Neural cell (in vitro differentiated cells): Measurements from ENCODE around the gene SH3BP4.

Source experiments
- EZH2 ChIP-seq: fragments of 200-600, 300-800 bp; shearing (Covaris generic), sonication (generic); IDR thresholded peaks from 2 replicates; pipeline ENCODE4 v1.6.1; 2014; ENCODE audit warnings: antibody characterized with exemption, low read length, borderline replicate concordance, mild to moderate bottlenecking; ENCODE audit not compliant: insufficient read depth, poor library complexity, severe bottlenecking
- MXI1 ChIP-seq: fragments of 450-650 bp; conservative IDR thresholded peaks from 2 replicates; pipeline ENCODE4 v1.6.1; 2014; ENCODE audit warnings: antibody characterized with exemption, mild to moderate bottlenecking; ENCODE audit not compliant: poor library complexity, severe bottlenecking
- POLR2AphosphoS5 ChIP-seq: IDR thresholded peaks from 2 replicates; pipeline ENCODE4 v1.6.1; 2012
- TF ChIP-seq, protein P1 (sequence below): fragments of 450-650 bp; IDR thresholded peaks from 2 replicates; pipeline ENCODE4 v1.5.1; 2014; ENCODE audit warnings: antibody characterized with exemption, mild to moderate bottlenecking, moderate library complexity; ENCODE audit not compliant: poor library complexity, severe bottlenecking

DNA sequence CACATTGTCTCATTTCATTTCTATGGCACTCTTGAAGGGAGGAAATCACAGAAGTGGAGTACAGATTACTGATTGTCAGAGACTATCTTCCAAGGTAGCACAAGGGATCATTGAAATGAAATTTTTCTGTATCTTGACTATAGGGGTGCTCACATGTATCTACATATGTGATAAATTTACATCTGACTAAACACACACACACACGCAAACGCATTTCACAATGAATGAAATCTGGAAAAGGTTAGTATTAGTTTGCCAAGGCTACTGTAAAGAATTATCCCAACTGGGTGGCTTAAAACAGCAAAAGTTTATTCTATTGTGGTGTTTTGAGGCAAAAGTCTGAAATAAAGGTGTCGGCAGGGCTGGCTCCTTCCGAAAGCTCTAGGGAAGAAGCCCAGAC, 144.6 kb downstream of the SH3BP4 start:
- TF ChIP-seq, protein P1, sequence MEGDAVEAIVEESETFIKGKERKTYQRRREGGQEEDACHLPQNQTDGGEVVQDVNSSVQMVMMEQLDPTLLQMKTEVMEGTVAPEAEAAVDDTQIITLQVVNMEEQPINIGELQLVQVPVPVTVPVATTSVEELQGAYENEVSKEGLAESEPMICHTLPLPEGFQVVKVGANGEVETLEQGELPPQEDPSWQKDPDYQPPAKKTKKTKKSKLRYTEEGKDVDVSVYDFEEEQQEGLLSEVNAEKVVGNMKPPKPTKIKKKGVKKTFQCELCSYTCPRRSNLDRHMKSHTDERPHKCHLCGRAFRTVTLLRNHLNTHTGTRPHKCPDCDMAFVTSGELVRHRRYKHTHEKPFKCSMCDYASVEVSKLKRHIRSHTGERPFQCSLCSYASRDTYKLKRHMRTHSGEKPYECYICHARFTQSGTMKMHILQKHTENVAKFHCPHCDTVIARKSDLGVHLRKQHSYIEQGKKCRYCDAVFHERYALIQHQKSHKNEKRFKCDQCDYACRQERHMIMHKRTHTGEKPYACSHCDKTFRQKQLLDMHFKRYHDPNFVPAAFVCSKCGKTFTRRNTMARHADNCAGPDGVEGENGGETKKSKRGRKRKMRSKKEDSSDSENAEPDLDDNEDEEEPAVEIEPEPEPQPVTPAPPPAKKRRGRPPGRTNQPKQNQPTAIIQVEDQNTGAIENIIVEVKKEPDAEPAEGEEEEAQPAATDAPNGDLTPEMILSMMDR, result no peak
- no peak for TF ChIP-seq MXI1
- no peak for TF ChIP-seq EZH2
- TF ChIP-seq POLR2AphosphoS5, result no peak
